ENCODE results near the gene TMEM269.

The TMEM269 gene

DNA sequence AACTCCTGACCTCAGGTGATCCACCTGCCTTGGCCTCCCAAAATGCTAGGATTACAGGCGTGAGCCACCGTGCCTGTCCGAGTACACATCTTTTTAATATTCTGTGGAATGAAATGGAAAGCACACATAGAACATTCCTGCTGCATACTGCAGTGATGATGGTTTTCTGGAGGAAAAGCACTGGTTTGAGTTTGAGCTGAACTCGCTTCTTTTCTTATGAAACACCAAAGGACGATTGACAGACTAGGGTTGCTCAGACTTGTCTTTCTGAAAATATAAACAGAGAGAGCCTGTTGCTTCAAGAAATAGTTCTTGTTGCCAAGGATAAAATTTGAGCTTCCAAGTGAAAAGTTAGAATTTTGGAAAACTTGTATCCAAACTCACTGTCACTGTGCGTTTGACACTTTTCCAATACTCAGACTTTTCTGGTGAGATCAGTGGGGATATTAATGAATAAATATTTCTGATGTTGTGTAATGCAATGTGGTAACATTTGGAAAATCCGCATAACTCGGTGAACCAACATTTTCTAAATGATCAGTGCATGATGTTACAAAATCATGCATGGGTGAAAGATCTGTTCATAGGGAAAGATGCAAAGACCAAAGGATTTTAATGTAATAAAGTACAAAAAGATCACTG is 17.2 kb downstream of the TMEM269 start:
- Histone ChIP-seq H2AFZ (ENCODE audit: low read length) (no peak overlapping the region), H3K4me1 (ENCODE audit: insufficient read depth, low read length, severe bottlenecking) (peaks cover under 1% of the 10 kb centered on the region), H3K36me3 (ENCODE audit: insufficient read depth, low read length) (no peaks in the 10 kb centered on the region), H3K4me3 (ENCODE audit: low read depth, low read length, poor library complexity, severe bottlenecking) (no peak overlapping the region), H4K20me1 (ENCODE audit: insufficient read depth, low read length) (no peaks in the 10 kb centered on the region), H3F3A (ENCODE audit: insufficient read depth, low read length) (no peaks in the 10 kb centered on the region), H3K9ac (ENCODE audit: low read length) (no peak overlapping the region), H3K27ac (ENCODE audit: low read depth, low read length, poor library complexity, severe bottlenecking) (no peak overlapping the region), H3K79me2 (ENCODE audit: insufficient read depth, low read length) (no peaks in the 10 kb centered on the region), H3K4me2 (ENCODE audit: low read length) (no peak overlapping the region), H3K9me3 (ENCODE audit: low read length) (0 out of 2 replicates have a peak, but pooled peaks cover 2% of the 10 kb centered on the region), H3K9me2 (ENCODE audit: low read depth, low read length) (no peaks in the 10 kb centered on the region), H3K27me3 (ENCODE audit: insufficient read depth, low read length) (no peaks in the 10 kb centered on the region)
- no peak for TF ChIP-seq EZH2 (IDR thresholded peaks at IDR 0.05; ENCODE audit: borderline replicate concordance, low read length)
- no peak for TF ChIP-seq CTCF (IDR thresholded peaks at IDR 0.05; ENCODE audit: low read length)

DNA sequence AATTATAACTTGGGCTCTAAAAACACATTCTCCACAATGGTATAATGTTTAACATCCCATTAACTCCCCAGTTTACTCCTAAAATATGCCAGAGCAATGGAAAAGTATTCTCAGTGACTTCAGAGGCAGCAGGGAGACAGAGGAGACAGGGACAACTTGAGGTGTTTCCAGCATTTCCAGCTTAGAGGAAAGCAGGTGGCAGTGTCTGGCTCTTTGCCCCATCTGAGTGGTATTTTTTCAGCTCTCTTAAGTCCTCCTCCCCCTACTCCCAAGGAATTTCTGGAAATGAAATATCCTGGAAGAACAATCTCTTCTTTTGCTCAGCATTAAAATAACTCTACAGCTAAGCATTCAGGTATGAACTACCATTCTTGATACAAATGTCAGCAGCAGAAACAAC is 21.4 kb downstream of the TMEM269 start:
- H3K4me3 ChIP-seq (ENCODE audit: low read depth, low read length, poor library complexity, severe bottlenecking): no peak overlapping the region
- H3K27ac ChIP-seq (ENCODE audit: low read depth, low read length, poor library complexity, severe bottlenecking): no peak overlapping the region
- no peak overlapping the region for H3K9ac ChIP-seq (ENCODE audit: low read length)
- H3K9me3 ChIP-seq (ENCODE audit: low read length): 0 out of 2 replicates have a peak, but pooled peaks cover 2% of the 10 kb centered on the region
- no peak overlapping the region for H2AFZ ChIP-seq (ENCODE audit: low read length)
- H3K4me2 ChIP-seq (ENCODE audit: low read length): no peak overlapping the region
- no peaks in the 10 kb centered on the region for H3F3A ChIP-seq (ENCODE audit: insufficient read depth, low read length)
- no peaks in the 10 kb centered on the region for H3K9me2 ChIP-seq (ENCODE audit: low read depth, low read length)
- H3K36me3 ChIP-seq (ENCODE audit: insufficient read depth, low read length): no peaks in the 10 kb centered on the region
- no peaks in the 10 kb centered on the region for H4K20me1 ChIP-seq (ENCODE audit: insufficient read depth, low read length)
- peaks cover 5% of the 10 kb centered on the region for H3K4me1 ChIP-seq (ENCODE audit: insufficient read depth, low read length, severe bottlenecking)
- TF ChIP-seq EZH2 (IDR thresholded peaks at IDR 0.05; ENCODE audit: borderline replicate concordance, low read length): no peak
- no peaks in the 10 kb centered on the region for H3K27me3 ChIP-seq (ENCODE audit: insufficient read depth, low read length)
- H3K79me2 ChIP-seq (ENCODE audit: insufficient read depth, low read length): no peaks in the 10 kb centered on the region

- TF ChIP-seq CTCF (IDR thresholded peaks at IDR 0.05; ENCODE audit: low read length) (no peak), EZH2 (IDR thresholded peaks at IDR 0.05; ENCODE audit: borderline replicate concordance, low read length) (no peak)
- no peak overlapping the region for H3K4me3 ChIP-seq (ENCODE audit: low read depth, low read length, poor library complexity, severe bottlenecking)
- H3K4me2 ChIP-seq (ENCODE audit: low read length): no peak overlapping the region
- no peaks in the 10 kb centered on the region for H3K27me3 ChIP-seq (ENCODE audit: insufficient read depth, low read length)
- no peak overlapping the region for H2AFZ ChIP-seq (ENCODE audit: low read length)
- H3K36me3 ChIP-seq (ENCODE audit: insufficient read depth, low read length): no peaks in the 10 kb centered on the region
- H3K9me2 ChIP-seq (ENCODE audit: low read depth, low read length): no peaks in the 10 kb centered on the region
- no peak overlapping the region for H3K27ac ChIP-seq (ENCODE audit: low read depth, low read length, poor library complexity, severe bottlenecking)
- no peaks in the 10 kb centered on the region for H3K79me2 ChIP-seq (ENCODE audit: insufficient read depth, low read length)
- H3K9ac ChIP-seq (ENCODE audit: low read length): no peak overlapping the region
- 0 out of 2 replicates have a peak, but pooled peaks cover 2% of the 10 kb centered on the region for H3K9me3 ChIP-seq (ENCODE audit: low read length)
- no peaks in the 10 kb centered on the region for H3F3A ChIP-seq (ENCODE audit: insufficient read depth, low read length)
- H3K4me1 ChIP-seq (ENCODE audit: insufficient read depth, low read length, severe bottlenecking): peaks cover 5% of the 10 kb centered on the region
- H4K20me1 ChIP-seq (ENCODE audit: insufficient read depth, low read length): no peaks in the 10 kb centered on the region
Measured at GRCh38 chr1:42806593-42806992, 21.8 kb downstream of the TMEM269 start.
